Medulla oblongata (tissue), 1 donor: ENCODE measurements around the gene CDH20.
"Not testable (repeated sequence)": the region's sequence is repeated elsewhere in the genome, so short reads cannot be mapped to it uniquely, and the experiment has no call there.

ENCODE experiments used
- DNase-seq: peaks from one replicate; pipeline ENCODE4 v3.0.0-alpha.2; 2015; ENCODE audit errors: extremely low spot score

CDH20 gene

GRCh38 chr18:61348230-61348629, 15.0 kb downstream of the CDH20 start:
- DNase-seq: no peak

GRCh38 chr18:61350578-61350977, 17.3 kb downstream of the CDH20 start:
- no peak for DNase-seq

GRCh38 chr18:61352059-61352458, 18.8 kb downstream of the CDH20 start:
- DNase-seq: no peak

- DNase-seq: no peak
Observed at GRCh38 chr18:61352611-61353010, 19.4 kb downstream of the CDH20 start.

- peak; percentile 34 for DNase-seq
Observed at GRCh38 chr18:61360404-61361383, 27.5 kb downstream of the CDH20 start.

GRCh38 chr18:61362511-61362910, 29.3 kb downstream of the CDH20 start:
- DNase-seq: no peak

GRCh38 chr18:61364953-61365352, 31.7 kb downstream of the CDH20 start:
- no peak for DNase-seq

- DNase-seq: no peak
Observed at GRCh38 chr18:61368001-61368400, 34.8 kb downstream of the CDH20 start.

- DNase-seq: not testable (repeated sequence)
Observed at GRCh38 chr18:61369671-61370070, 36.4 kb downstream of the CDH20 start.

GRCh38 chr18:61371111-61371510, 37.9 kb downstream of the CDH20 start:
- DNase-seq: no peak

- no peak for DNase-seq
Observed at GRCh38 chr18:61379827-61380226, 46.6 kb downstream of the CDH20 start.

- no peak for DNase-seq
Observed at GRCh38 chr18:61388010-61388409, 54.8 kb downstream of the CDH20 start.

- no peak for DNase-seq
Observed at GRCh38 chr18:61394983-61395382, 61.8 kb downstream of the CDH20 start.

GRCh38 chr18:61397222-61397621, 64.0 kb downstream of the CDH20 start:
- DNase-seq: no peak

- DNase-seq: no peak
Observed at GRCh38 chr18:61398961-61399705, 65.9 kb downstream of the CDH20 start.

GRCh38 chr18:61400016-61400635, 66.9 kb downstream of the CDH20 start:
- DNase-seq: no peak

GRCh38 chr18:61400716-61401115, 67.5 kb downstream of the CDH20 start:
- DNase-seq: no peak

- no peak for DNase-seq
Observed at GRCh38 chr18:61402726-61403125, 69.5 kb downstream of the CDH20 start.

GRCh38 chr18:61413396-61413795, 80.2 kb downstream of the CDH20 start:
- DNase-seq: peak; percentile 85

- DNase-seq: peak; percentile 61
Observed at GRCh38 chr18:61414086-61414485, 80.9 kb downstream of the CDH20 start.

- DNase-seq: no peak
Observed at GRCh38 chr18:61419763-61420162, 86.5 kb downstream of the CDH20 start.

- DNase-seq: no peak
Observed at GRCh38 chr18:61420218-61420885, 87.1 kb downstream of the CDH20 start.
